ENCODE measurements around the gene CHML.

DNA sequence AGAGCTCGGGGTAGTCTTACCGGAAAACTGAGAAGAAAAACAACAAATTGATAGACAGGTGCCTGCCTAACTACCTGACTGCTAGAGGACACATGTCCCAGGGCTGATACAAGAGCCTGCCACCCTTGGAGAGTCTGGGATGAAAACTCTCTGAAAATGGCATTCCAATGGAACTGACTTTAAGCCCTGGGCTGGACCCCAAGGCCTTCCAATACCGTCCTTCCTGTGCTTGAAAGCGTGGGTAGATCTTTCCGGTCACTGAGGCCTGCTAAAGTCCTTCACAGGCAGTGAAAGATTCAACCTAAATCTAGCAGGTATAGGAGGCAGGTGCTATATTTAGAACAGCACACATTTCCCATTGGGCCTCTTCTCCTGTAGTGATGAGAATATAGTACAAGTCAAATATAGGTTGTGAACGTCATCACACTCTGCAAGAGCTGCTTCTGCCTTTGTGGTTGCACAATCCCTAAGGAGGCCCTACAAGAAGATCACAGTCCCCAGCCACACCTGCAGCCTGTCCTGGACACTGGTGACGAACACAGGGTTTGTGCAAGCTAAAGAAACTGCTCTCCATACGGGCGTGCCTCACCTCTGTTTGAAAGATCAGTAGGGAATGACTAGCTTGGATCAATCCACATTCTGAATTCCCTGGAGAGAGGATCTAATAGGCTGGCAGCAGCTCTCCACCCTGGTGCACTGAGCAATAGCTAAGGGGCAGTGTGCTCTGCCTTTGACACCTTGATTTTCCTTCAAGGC is 876 bp upstream of the CHML start:
- TF ChIP-seq, protein P1, sequence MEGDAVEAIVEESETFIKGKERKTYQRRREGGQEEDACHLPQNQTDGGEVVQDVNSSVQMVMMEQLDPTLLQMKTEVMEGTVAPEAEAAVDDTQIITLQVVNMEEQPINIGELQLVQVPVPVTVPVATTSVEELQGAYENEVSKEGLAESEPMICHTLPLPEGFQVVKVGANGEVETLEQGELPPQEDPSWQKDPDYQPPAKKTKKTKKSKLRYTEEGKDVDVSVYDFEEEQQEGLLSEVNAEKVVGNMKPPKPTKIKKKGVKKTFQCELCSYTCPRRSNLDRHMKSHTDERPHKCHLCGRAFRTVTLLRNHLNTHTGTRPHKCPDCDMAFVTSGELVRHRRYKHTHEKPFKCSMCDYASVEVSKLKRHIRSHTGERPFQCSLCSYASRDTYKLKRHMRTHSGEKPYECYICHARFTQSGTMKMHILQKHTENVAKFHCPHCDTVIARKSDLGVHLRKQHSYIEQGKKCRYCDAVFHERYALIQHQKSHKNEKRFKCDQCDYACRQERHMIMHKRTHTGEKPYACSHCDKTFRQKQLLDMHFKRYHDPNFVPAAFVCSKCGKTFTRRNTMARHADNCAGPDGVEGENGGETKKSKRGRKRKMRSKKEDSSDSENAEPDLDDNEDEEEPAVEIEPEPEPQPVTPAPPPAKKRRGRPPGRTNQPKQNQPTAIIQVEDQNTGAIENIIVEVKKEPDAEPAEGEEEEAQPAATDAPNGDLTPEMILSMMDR (conservative IDR thresholded peaks at IDR 0.05 in 1 of 2, IDR thresholded peaks at IDR 0.05 in 1 of 2; ENCODE audit: extremely low read depth in 1 of 2, insufficient read depth in 1 of 2, low read depth in 1 of 2, low read length in 2 of 2), result no peak
- TF ChIP-seq EZH2 (IDR thresholded peaks at IDR 0.05; ENCODE audit: borderline replicate concordance, low read length), result no peak
